Kidney (tissue), 22 donors: ENCODE measurements around the gene GALNT14. TPM values are rescaled to one million over a fixed set of nuclear protein-coding genes. Genes with fewer than 3 reads are reported as not detected.
"Not testable (repeated sequence)": the region's sequence is repeated elsewhere in the genome, so short reads cannot be mapped to it uniquely, and the experiment has no call there.

Experiments
- DNase-seq, 5 donors: peaks; one replicate each; pipeline ENCODE4 v3.0.0-alpha.2; 2013 to 2020
- FAIRE-seq: peaks from 2 replicates; lab custom pipeline; 2012; peaks lifted over from hg19 to GRCh38; lab: Jason Lieb, UNC
- H3K27ac ChIP-seq, 2 donors: one replicate each; pipeline ENCODE4 v1.7.0; 2013; ENCODE audit warnings: low read depth in 2 of 2, low read length in 2 of 2, inconsistent platforms in 1 of 2
- H3K27me3 ChIP-seq: one replicate; pipeline ENCODE4 v1.7.1; 2013; ENCODE audit warnings: low read length, inconsistent platforms; ENCODE audit not compliant: control insufficient read depth, insufficient read depth
- H3K36me3 ChIP-seq, 3 donors: one replicate each; pipeline versions ENCODE4 v1.7.0 to v1.7.1; 2013; ENCODE audit warnings: low read length in 3 of 3, control low read depth in 1 of 3, inconsistent platforms in 1 of 3; ENCODE audit not compliant: insufficient read depth in 3 of 3, control insufficient read depth in 2 of 3
- H3K4me1 ChIP-seq, 3 donors: one replicate each; pipeline versions ENCODE4 v1.7.0 to v1.7.1; 2013; ENCODE audit warnings: low read length in 3 of 3, inconsistent platforms in 1 of 3, low read depth in 1 of 3; ENCODE audit not compliant: control insufficient read depth in 2 of 3, insufficient read depth in 2 of 3
- H3K4me3 ChIP-seq, 3 donors: one replicate each; pipeline versions ENCODE4 v1.7.0 to v1.8.1; 2013; ENCODE audit warnings: low read length in 3 of 3, control low read depth in 1 of 3, inconsistent platforms in 1 of 3
- H3K9ac ChIP-seq, 3 donors: one replicate each; pipeline versions ENCODE4 v1.7.0 to v1.7.1; 2013; ENCODE audit warnings: low read length in 3 of 3, control low read depth in 1 of 3, inconsistent platforms in 1 of 3
- H3K9me3 ChIP-seq, 3 donors: one replicate each; pipeline versions ENCODE4 v1.7.0 to v1.7.1; 2013; ENCODE audit warnings: low read length in 3 of 3, control low read depth in 1 of 3, inconsistent platforms in 1 of 3; ENCODE audit not compliant: control insufficient read depth in 2 of 3, insufficient read depth in 1 of 3
- CTCF ChIP-seq: IDR thresholded peaks from 3 replicates; pipeline ENCODE4 v1.5.1; 2012; ENCODE audit warnings: mild to moderate bottlenecking, moderate library complexity, borderline replicate concordance; ENCODE audit not compliant: insufficient read depth; ENCODE audit errors: extremely low read depth
- intact Hi-C: fragments of 100-400 bp; cut with DNase I; formaldehyde crosslinking; loops from one replicate; pipeline ENCODE4 v1.11.1; 2022
- long read RNA-seq, 10 donors: library from polyadenylated mRNA in 1 of 10; unstranded in 1 of 10; transcript quantifications; one replicate each; pipeline ENCODE4 v2.0.0 and lab custom pipeline, GENCODE V29; 2021 to 2026
- polyA plus RNA-seq: library from polyadenylated mRNA; stranded (reverse); fragments of 350-450 nt; fragmentation: Illumina TruSeq; extraction: RNeasy Lipid Tissue Mini Kit (QIAGEN cat#74804); gene quantifications from one replicate; pipeline ENCODE4 v1.2.3, GENCODE V29; 2014; ENCODE audit warnings: low read depth, low replicate concordance; ENCODE audit not compliant: insufficient read depth
- total RNA-seq: library from RNA; stranded (reverse); fragmentation: NEBNext Ultra II Directional; extraction: Animal tissue kit (Norgen Biotek cat#: 25700); gene quantifications from one replicate; pipeline ENCODE4 v1.2.1, GENCODE V29; 2021
- donor health status: control.
- donor health status: control.
- donor health status: control.
- donor health status: control.
- donor health status: control.
- donor health status: DM: yes; HTN: yes; CAD: no.
- donor health status: Normal renal cell carcinoma (clear cell type).

GALNT14 gene
- total RNA-seq (84.6 TPM), polyA plus RNA-seq (90.3 TPM)
- long read RNA-seq, donor 1, partial matches to known transcripts = 0 of 2 reads
- long read RNA-seq, donor 1, other reads (novel, unspliced or antisense) = 0 of 2 reads
- long read RNA-seq, donor 2, transcript GALNT14-202 (15 exons, 2,733 nt) = major isoform, 5 of 5 reads
- long read RNA-seq, donor 2, partial matches to known transcripts = 0 of 5 reads
- long read RNA-seq, donor 2, other reads (novel, unspliced or antisense) = 0 of 5 reads
- long read RNA-seq, donor 3, transcript GALNT14-202 (15 exons, 2,733 nt) = major isoform, 5 of 10 reads
- long read RNA-seq, donor 3, partial matches to known transcripts = 5 of 10 reads
- long read RNA-seq, donor 3, other reads (novel, unspliced or antisense) = 0 of 10 reads
- long read RNA-seq, donor 4 = 0 reads
- long read RNA-seq, donor 5 = 0 reads
- long read RNA-seq, donor 6, partial matches to known transcripts = 0 of 2 reads
- long read RNA-seq, donor 6, other reads (novel, unspliced or antisense) = 0 of 2 reads
- long read RNA-seq, donor 7, transcript GALNT14-202 (15 exons, 2,733 nt) = major isoform, 28 of 71 reads
- long read RNA-seq, donor 7, partial matches to known transcripts = 13 of 71 reads
- long read RNA-seq, donor 7, other reads (novel, unspliced or antisense) = 30 of 71 reads
- long read RNA-seq, donor 8, partial matches to known transcripts = 0 of 3 reads
- long read RNA-seq, donor 8, other reads (novel, unspliced or antisense) = 0 of 3 reads
- long read RNA-seq, donor 9, partial matches to known transcripts = 0 of 3 reads
- long read RNA-seq, donor 9, other reads (novel, unspliced or antisense) = 0 of 3 reads
- long read RNA-seq, donor 10, partial matches to known transcripts = 0 of 2 reads
- long read RNA-seq, donor 10, other reads (novel, unspliced or antisense) = 0 of 2 reads

GRCh38 chr2:31138037-31138962 lies at the start of gene GALNT14:
GALNT14 (minus strand) TSS chr2:31138440; CDS start chr2:31138086, 354 bp downstream.
- intact Hi-C loops = no loop called here
- Histone ChIP-seq H3K27me3 (peaks cover 6% of the 10 kb centered on the region), H3K4me3 (peak within 1 kb of the TSS; percentile 43 to 73 (median 59)), H3K9ac (peak within 1 kb of the TSS in 1 of 3 donors; percentile 86), H3K4me1 (peaks cover 0 to 8% (median 0%) of the 10 kb centered on the region in 3 donors), H3K36me3 (no peaks in the 10 kb centered on the region), H3K9me3 (no peaks in the 10 kb centered on the region), H3K27ac (peak within 1 kb of the TSS; percentile 45 to 81)
- DNase-seq (peak; percentile 79 to 92 (median 83)), FAIRE-seq (no peak)
- peak; percentile 50 for TF ChIP-seq CTCF

GRCh38 chr2:31187166-31187565 lies 48.9 kb upstream of the GALNT14 start:
- Histone ChIP-seq H3K9ac (no peak overlapping the region), H3K4me1 (no peaks in the 10 kb centered on the region), H3K27ac (no peak overlapping the region), H3K4me3 (no peak overlapping the region), H3K9me3 (no peaks in the 10 kb centered on the region), H3K36me3 (no peaks in the 10 kb centered on the region), H3K27me3 (no peaks in the 10 kb centered on the region)
- DNase-seq = no peak
- intact Hi-C loops = no loop called here
- no peak for TF ChIP-seq CTCF
- no peak for FAIRE-seq

- intact Hi-C loops, FAIRE-seq: not testable (repeated sequence)
Observed at GRCh38 chr2:31183973-31184372, 45.7 kb upstream of the GALNT14 start.

More at GRCh38 chr2:31183973-31184372, 45.7 kb upstream of the GALNT14 start:
- not testable (repeated sequence) for H3K4me1 ChIP-seq, H3K27ac ChIP-seq, H3K27me3 ChIP-seq, DNase-seq, H3K4me3 ChIP-seq, H3K9ac ChIP-seq, H3K36me3 ChIP-seq, H3K9me3 ChIP-seq
